SH-SY5Y (cell line): Measurements from ENCODE around the gene C3orf62.

Experiments
- GATA2 ChIP-seq: IDR thresholded peaks from 2 replicates; pipeline ENCODE4 v1.6.1; 2011; ENCODE audit warnings: mild to moderate bottlenecking, low read depth, low read length
- GATA3 ChIP-seq: IDR thresholded peaks from 2 replicates; pipeline ENCODE4 v1.6.1; 2011; ENCODE audit warnings: low read depth, mild to moderate bottlenecking, low read length, moderate library complexity

DNA sequence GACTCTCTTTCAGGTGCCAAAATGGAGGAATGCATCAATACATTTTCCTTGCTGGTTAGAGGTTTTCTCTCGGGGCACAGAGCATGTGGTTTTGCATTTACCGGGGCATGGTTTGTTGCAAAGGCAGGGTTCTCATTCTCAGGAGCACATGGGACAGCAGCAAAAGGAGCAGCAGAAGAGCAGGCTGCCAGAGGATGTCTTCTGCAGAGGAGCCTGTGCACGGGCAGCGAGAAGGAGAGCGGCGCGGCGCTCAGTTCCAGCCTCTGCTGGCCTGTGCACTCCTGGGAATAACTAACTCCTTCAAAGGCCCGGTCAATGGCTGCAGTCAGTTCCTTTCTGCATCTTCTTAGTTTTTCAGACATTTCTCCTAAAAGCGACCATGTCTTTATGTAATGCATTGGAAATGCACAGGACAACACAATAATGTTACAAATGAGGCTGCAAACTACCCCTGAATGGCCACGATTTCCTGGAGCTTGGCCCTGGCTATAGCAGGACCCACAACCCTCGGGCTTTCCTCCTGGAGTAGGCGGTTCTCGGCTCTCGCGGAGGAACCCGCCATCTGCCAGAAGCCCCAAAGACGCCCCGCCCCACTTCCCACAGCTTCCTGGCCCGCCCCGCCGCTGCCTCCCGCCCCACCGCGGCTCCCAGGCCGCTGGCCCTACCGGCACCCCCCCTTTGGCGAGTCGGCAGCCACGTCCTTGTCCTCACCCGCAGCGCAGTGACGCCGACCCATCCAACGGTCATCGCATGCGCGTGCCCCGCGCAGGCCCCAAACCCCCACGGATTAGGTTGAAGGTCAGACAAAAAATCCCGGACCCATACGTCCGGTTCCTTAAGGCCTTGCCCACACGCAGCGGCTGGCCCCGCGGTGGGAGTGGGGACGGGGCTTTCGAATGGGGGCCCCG lies at the start of gene C3orf62:
- no peak for TF ChIP-seq GATA3
- no peak for TF ChIP-seq GATA2
